Karpas-422 (cell line): ENCODE measurements around the gene TRPM3. TPM values are rescaled to one million over a fixed set of nuclear protein-coding genes. Genes with fewer than 3 reads are reported as not detected.

Experiments
- DNase-seq: peaks from one replicate; pipeline ENCODE4 v3.0.0-alpha.2; 2015
- H2AFZ ChIP-seq: fragments of 200-600 bp; sonication (generic); 2 replicates; pipeline ENCODE4 v1.6.1; 2014; ENCODE audit warnings: antibody characterized with exemption, low read length, mixed read lengths
- H3K27ac ChIP-seq: fragments of 200-600 bp; sonication (generic); 2 replicates; pipeline ENCODE4 v1.5.1; 2014; ENCODE audit warnings: mild to moderate bottlenecking, low read length, moderate library complexity
- H3K27me3 ChIP-seq: fragments of 200-600 bp; sonication (generic); 2 replicates; pipeline ENCODE4 v1.6.1; 2014; ENCODE audit warnings: low read length, mixed read lengths
- H3K36me3 ChIP-seq: fragments of 200-600 bp; sonication (generic); 2 replicates; pipeline ENCODE4 v1.6.1; 2014; ENCODE audit warnings: low read length, mixed read lengths; ENCODE audit not compliant: insufficient read depth
- H3K4me1 ChIP-seq: fragments of 200-600 bp; sonication (generic); 2 replicates; pipeline ENCODE4 v1.6.1; 2014; ENCODE audit warnings: mild to moderate bottlenecking, low read length, mixed read lengths
- H3K4me2 ChIP-seq: fragments of 200-600 bp; sonication (generic); 2 replicates; pipeline ENCODE4 v1.6.1; 2014; ENCODE audit warnings: low read length, low read depth, mild to moderate bottlenecking; ENCODE audit not compliant: poor library complexity, severe bottlenecking
- H3K4me3 ChIP-seq: fragments of 200-600 bp; sonication (generic); 2 replicates; pipeline ENCODE4 v1.5.1; 2014; ENCODE audit warnings: mild to moderate bottlenecking, antibody characterized with exemption, low read length, mixed read lengths
- H3K79me2 ChIP-seq: fragments of 200-600 bp; sonication (generic); 2 replicates; pipeline ENCODE4 v1.6.1; 2014; ENCODE audit warnings: mild to moderate bottlenecking, low read length, mixed read lengths
- H3K9ac ChIP-seq: fragments of 200-600 bp; sonication (generic); 2 replicates; pipeline ENCODE4 v1.6.0; 2014; ENCODE audit warnings: low read length
- H3K9me2 ChIP-seq: fragments of 200-600 bp; sonication (generic), shearing (Covaris generic); replicated peaks from 2 replicates; pipeline ENCODE4 v1.6.0; 2014; ENCODE audit warnings: mild to moderate bottlenecking, low read length, moderate library complexity; ENCODE audit not compliant: insufficient read depth
- H3K9me3 ChIP-seq: fragments of 300-700, 200-600 bp; sonication (generic); 2 replicates; pipeline ENCODE4 v1.6.1; 2014; ENCODE audit warnings: low read length, mixed read lengths
- H4K20me1 ChIP-seq: fragments of 200-600 bp; sonication (generic); 2 replicates; pipeline ENCODE4 v1.6.1; 2014; ENCODE audit warnings: mild to moderate bottlenecking, antibody characterized with exemption, low read length, low read depth; ENCODE audit not compliant: insufficient read depth
- total RNA-seq: library from RNA; depleted of rRNA; stranded (reverse); fragments of >200 nt; shearing (Covaris generic); gene quantifications from 2 replicates; pipeline ENCODE4 v1.2.3, GENCODE V29; 2014; ENCODE audit warnings: low replicate concordance

TRPM3 gene
- total RNA-seq, 1 experiment from 2014 or later = not detected

DNA sequence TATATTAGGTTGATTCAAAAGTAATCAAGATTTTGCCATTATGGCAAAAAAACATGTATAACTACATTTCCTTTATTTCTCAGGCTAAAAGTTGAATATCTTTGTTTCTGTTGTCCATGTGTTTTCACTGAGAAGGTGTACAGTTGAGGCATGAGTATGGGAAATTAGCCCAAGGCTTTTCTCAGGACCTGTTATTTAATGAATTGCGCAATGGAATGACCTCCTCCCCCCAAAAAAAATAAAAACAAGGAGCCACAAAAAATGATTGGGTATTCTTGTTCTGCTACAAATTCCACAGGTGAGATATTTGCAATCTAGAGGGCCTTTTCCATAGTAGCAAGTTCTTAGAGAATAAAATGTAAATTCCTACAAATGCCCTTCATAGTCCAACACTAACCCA lies 186.8 kb downstream of the TRPM3 start:
- no peak overlapping the region for H2AFZ ChIP-seq
- H3K9me2 ChIP-seq = no peaks in the 10 kb centered on the region
- H3K79me2 ChIP-seq = no peaks in the 10 kb centered on the region
- DNase-seq = no peak
- no peaks in the 10 kb centered on the region for H3K27me3 ChIP-seq
- no peaks in the 10 kb centered on the region for H3K4me1 ChIP-seq
- H3K36me3 ChIP-seq = no peaks in the 10 kb centered on the region
- H3K9ac ChIP-seq = no peak overlapping the region
- no peaks in the 10 kb centered on the region for H4K20me1 ChIP-seq
- H3K27ac ChIP-seq = no peak overlapping the region
- no peaks in the 10 kb centered on the region for H3K9me3 ChIP-seq
- no peak overlapping the region for H3K4me2 ChIP-seq
- H3K4me3 ChIP-seq = no peak overlapping the region

DNA sequence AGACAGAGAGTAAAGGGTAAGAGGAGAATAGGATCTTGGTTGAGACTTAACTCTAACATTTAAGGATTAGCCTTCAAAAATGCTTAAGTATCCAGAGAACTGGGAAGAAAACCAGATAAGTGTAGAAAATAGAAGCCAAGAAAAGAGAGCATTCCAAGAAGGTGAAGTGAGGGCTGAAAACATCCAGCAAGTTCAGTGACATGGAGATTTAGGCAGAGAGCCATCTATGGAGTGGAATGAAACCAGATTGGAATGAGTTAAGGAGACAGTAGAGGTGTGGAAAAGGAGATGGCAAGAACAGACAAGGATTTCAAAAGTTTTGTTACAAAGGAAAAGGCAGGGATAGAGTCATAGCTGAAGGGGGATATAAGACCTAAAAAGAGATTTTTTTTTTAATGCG lies 188.1 kb downstream of the TRPM3 start:
- Histone ChIP-seq H3K9me3 (no peaks in the 10 kb centered on the region), H3K9ac (no peak overlapping the region), H3K4me3 (no peak overlapping the region), H3K36me3 (no peaks in the 10 kb centered on the region), H3K4me1 (no peaks in the 10 kb centered on the region), H3K27me3 (no peaks in the 10 kb centered on the region), H3K27ac (no peak overlapping the region), H3K9me2 (no peaks in the 10 kb centered on the region), H3K4me2 (no peak overlapping the region), H3K79me2 (no peaks in the 10 kb centered on the region), H4K20me1 (no peaks in the 10 kb centered on the region), H2AFZ (no peak overlapping the region)
- no peak for DNase-seq

DNA sequence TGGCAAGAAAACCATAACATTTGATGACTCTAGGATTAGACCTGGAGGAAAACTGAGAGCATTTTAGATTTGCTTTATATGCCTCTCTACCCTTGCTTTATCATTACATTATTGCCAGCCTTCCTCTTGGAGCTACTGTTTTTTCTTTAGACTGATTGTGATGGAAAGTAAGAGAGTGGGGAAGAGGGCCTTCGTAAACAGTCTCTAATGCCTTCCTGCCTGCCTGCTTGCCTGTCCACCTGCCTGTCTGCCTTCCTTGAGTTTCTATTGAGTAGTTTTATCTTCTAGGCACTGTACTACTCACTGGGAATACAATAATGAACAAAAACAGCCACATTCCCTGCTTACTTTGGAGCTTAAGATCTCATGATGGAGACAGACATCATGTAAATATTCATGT lies 189.3 kb downstream of the TRPM3 start:
- DNase-seq = no peak
- Histone ChIP-seq H3K9ac (no peak overlapping the region), H4K20me1 (no peaks in the 10 kb centered on the region), H3K4me3 (no peak overlapping the region), H3K4me1 (no peaks in the 10 kb centered on the region), H3K36me3 (no peaks in the 10 kb centered on the region), H3K9me2 (no peaks in the 10 kb centered on the region), H3K79me2 (no peaks in the 10 kb centered on the region), H3K4me2 (no peak overlapping the region), H3K9me3 (no peaks in the 10 kb centered on the region), H2AFZ (no peak overlapping the region), H3K27me3 (no peaks in the 10 kb centered on the region), H3K27ac (no peak overlapping the region)

DNA sequence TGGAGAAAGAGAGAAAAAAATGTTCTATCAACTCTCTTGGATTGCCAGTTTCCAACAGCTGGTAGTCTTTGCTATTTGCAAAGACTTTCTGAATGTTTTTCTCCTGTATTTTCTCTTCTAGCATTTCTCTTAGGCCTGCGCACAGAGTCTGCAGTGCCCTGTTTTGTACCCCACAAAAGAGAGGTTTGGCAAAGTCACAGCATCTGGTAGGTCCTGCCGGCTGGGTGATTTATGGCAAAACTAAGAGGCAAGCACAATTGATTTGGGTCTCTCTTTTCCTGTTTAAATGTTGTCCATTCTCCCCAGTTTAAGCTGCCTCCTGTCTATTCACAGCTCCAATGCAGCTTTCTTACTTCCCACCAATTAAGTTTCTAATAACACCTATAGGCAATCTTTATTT lies 193.9 kb downstream of the TRPM3 start:
- H3K9me3 ChIP-seq = no peaks in the 10 kb centered on the region
- no peak overlapping the region for H3K9ac ChIP-seq
- H3K4me2 ChIP-seq = no peak overlapping the region
- H3K79me2 ChIP-seq = no peaks in the 10 kb centered on the region
- H3K27ac ChIP-seq = no peak overlapping the region
- H2AFZ ChIP-seq = no peak overlapping the region
- no peaks in the 10 kb centered on the region for H3K4me1 ChIP-seq
- H3K4me3 ChIP-seq = no peak overlapping the region
- H3K27me3 ChIP-seq = no peaks in the 10 kb centered on the region
- no peaks in the 10 kb centered on the region for H3K36me3 ChIP-seq
- DNase-seq = no peak
- no peaks in the 10 kb centered on the region for H3K9me2 ChIP-seq
- no peaks in the 10 kb centered on the region for H4K20me1 ChIP-seq

DNA sequence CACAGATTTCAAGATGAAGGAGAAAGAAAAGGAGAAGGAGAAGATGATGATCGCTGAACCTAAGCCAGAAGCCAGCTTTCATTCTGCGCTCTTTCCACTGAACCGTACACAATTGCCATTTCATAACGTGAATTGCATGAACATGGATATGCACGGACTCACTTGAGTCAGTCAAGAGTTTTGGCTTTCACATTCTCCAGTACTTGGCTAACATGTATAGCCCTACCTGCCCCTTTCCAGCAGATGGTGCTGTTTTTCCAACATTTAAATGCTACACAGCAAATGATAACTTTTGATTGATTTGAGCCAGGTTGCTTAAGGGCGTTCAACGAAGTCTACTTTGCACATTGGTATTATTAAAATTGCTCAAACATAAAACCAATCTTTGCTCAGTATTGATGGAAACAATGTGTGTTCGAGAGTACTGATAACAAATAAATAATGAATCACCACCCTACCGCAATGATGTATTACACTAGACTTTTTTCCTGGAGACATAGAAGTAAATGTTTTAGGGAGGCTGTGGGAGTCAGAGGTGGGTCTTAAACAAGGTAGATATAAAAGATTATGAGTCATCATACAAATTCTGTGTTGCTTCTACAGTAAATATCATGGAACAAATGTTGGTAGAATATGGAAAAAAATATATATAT lies 196.4 kb downstream of the TRPM3 start:
- Histone ChIP-seq H3K4me2 (no peak overlapping the region), H3K4me1 (no peaks in the 10 kb centered on the region), H2AFZ (no peak overlapping the region), H3K27me3 (no peaks in the 10 kb centered on the region), H3K79me2 (no peaks in the 10 kb centered on the region), H3K9me2 (no peaks in the 10 kb centered on the region), H3K4me3 (no peak overlapping the region), H3K9me3 (no peaks in the 10 kb centered on the region), H3K36me3 (no peaks in the 10 kb centered on the region), H3K27ac (no peak overlapping the region), H3K9ac (no peak overlapping the region), H4K20me1 (no peaks in the 10 kb centered on the region)
- peak; percentile 80 for DNase-seq

DNA sequence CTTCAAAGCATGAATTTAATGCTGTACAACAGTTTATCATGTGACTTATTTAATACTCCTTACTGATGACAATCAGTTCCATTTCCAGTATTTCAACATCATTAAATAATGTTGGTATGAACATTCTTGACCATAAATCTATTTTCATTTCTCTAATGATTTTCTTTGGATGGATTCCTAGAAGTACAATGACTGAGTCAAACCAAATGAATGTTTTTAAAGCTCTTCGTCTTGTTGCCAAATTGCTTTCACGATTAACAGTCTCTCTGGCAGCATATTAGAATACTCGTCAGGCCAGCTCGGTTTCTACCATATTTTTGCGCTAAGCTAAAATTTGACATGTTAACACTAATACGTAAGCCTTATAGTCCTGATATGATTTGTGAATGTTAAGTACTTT lies 197.0 kb downstream of the TRPM3 start:
- no peaks in the 10 kb centered on the region for H3K4me1 ChIP-seq
- no peaks in the 10 kb centered on the region for H3K9me2 ChIP-seq
- H3K4me3 ChIP-seq = no peak overlapping the region
- H3K79me2 ChIP-seq = no peaks in the 10 kb centered on the region
- H2AFZ ChIP-seq = no peak overlapping the region
- H4K20me1 ChIP-seq = no peaks in the 10 kb centered on the region
- no peaks in the 10 kb centered on the region for H3K36me3 ChIP-seq
- DNase-seq = no peak
- H3K27me3 ChIP-seq = no peaks in the 10 kb centered on the region
- H3K9ac ChIP-seq = no peak overlapping the region
- no peak overlapping the region for H3K27ac ChIP-seq
- H3K4me2 ChIP-seq = no peak overlapping the region
- H3K9me3 ChIP-seq = no peaks in the 10 kb centered on the region

DNA sequence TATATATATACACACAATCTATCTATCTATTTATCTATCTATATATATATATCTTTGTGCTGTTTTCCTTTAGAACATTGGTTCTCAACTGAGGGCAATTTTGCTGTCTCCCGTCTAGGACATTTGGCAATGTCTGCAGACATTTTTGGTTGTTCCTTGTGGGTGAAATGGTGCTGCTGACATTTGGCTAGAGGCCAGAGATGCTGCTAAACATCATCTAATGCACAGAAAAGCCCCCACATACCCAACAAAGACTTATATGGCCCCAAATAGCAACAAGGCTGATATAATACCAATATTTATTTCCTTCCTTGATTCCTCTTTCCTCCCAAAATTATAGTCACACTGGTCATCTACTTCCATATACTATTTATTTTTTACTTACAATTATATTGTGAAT lies 197.5 kb downstream of the TRPM3 start:
- no peak overlapping the region for H3K4me3 ChIP-seq
- H3K36me3 ChIP-seq = no peaks in the 10 kb centered on the region
- DNase-seq = no peak
- H3K4me1 ChIP-seq = no peaks in the 10 kb centered on the region
- no peaks in the 10 kb centered on the region for H3K27me3 ChIP-seq
- H3K27ac ChIP-seq = no peak overlapping the region
- no peaks in the 10 kb centered on the region for H3K9me2 ChIP-seq
- no peak overlapping the region for H3K9ac ChIP-seq
- no peaks in the 10 kb centered on the region for H3K79me2 ChIP-seq
- no peaks in the 10 kb centered on the region for H4K20me1 ChIP-seq
- H3K9me3 ChIP-seq = no peaks in the 10 kb centered on the region
- H2AFZ ChIP-seq = no peak overlapping the region
- no peak overlapping the region for H3K4me2 ChIP-seq

DNA sequence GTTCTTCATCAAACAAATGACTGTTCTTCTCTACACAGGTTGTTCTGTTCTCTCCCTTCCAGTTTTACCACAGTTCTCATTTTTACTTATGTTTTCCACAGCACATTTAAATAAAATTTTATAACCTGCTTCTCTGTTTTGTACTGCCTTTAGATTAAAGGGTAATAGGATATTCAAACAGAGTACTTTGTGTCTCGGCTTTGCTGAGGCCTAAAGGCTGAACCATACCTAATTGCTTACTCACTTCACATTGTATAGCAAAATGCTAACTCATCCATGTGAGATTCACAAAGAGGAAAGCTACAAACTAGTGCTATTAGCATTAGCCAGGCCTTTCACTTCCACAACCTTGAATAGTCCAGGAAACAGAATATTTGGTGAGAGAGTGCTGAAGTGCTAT lies 200.3 kb downstream of the TRPM3 start:
- no peak overlapping the region for H3K27ac ChIP-seq
- H3K36me3 ChIP-seq = no peaks in the 10 kb centered on the region
- H2AFZ ChIP-seq = no peak overlapping the region
- no peaks in the 10 kb centered on the region for H3K9me2 ChIP-seq
- H3K9ac ChIP-seq = no peak overlapping the region
- H3K9me3 ChIP-seq = no peaks in the 10 kb centered on the region
- H4K20me1 ChIP-seq = no peaks in the 10 kb centered on the region
- no peak overlapping the region for H3K4me2 ChIP-seq
- DNase-seq = no peak
- no peaks in the 10 kb centered on the region for H3K79me2 ChIP-seq
- H3K4me1 ChIP-seq = no peaks in the 10 kb centered on the region
- no peak overlapping the region for H3K4me3 ChIP-seq
- H3K27me3 ChIP-seq = no peaks in the 10 kb centered on the region

DNA sequence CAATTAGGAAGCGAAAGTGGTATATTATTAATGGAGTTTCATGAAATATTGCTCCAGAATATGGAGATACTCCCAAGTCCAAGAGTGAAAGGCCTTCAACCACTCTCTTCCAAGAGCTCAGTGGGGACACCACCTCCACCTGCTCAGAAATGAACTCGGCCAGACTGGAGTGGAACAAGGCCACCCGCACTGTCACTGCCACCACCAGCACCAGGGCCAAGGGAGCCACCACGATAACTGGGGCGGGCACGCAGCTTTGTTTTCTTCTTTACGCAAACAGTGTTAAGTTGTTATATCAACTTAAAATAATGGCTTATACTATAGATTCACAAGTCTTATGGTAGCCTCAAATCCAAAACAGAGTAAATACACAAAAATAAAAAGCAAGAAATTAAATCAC lies 204.1 kb downstream of the TRPM3 start:
- H3K4me1 ChIP-seq = no peaks in the 10 kb centered on the region
- no peaks in the 10 kb centered on the region for H3K9me2 ChIP-seq
- H3K27me3 ChIP-seq = no peaks in the 10 kb centered on the region
- H3K79me2 ChIP-seq = no peaks in the 10 kb centered on the region
- H2AFZ ChIP-seq = no peak overlapping the region
- DNase-seq = no peak
- H3K36me3 ChIP-seq = no peaks in the 10 kb centered on the region
- no peak overlapping the region for H3K27ac ChIP-seq
- no peaks in the 10 kb centered on the region for H3K9me3 ChIP-seq
- no peak overlapping the region for H3K4me3 ChIP-seq
- H3K4me2 ChIP-seq = no peak overlapping the region
- H4K20me1 ChIP-seq = no peaks in the 10 kb centered on the region
- H3K9ac ChIP-seq = no peak overlapping the region
